MM.1S (cell line): ENCODE data around the gene SASS6.
A peak's percentile ranks its signal among the peaks of the same experiment; 100 is the strongest.

Source experiments
- DNase-seq: peaks from one replicate; pipeline ENCODE4 v3.0.0-alpha.2; 2015
- H2AFZ ChIP-seq: fragments of 300-600 bp; sonication (generic); 2 replicates; pipeline ENCODE4 v1.6.0; 2016; ENCODE audit warnings: antibody characterized with exemption, low read length
- H3F3A ChIP-seq: fragments of 300-600 bp; sonication (generic); 2 replicates; pipeline ENCODE4 v1.6.1; 2016; ENCODE audit warnings: mild to moderate bottlenecking, antibody characterized with exemption, low read length, moderate library complexity, mixed read lengths; ENCODE audit not compliant: insufficient read depth
- H3K27ac ChIP-seq: fragments of 300-600 bp; sonication (generic); 2 replicates; pipeline ENCODE4 v1.5.1; 2016; ENCODE audit warnings: mild to moderate bottlenecking, low read length
- H3K27me3 ChIP-seq: fragments of 300-600 bp; sonication (generic); replicated peaks from 2 replicates; pipeline ENCODE4 v1.6.0; 2016; ENCODE audit warnings: low read length; ENCODE audit not compliant: insufficient read depth
- H3K36me3 ChIP-seq: fragments of 300-600 bp; sonication (generic); replicated peaks from 2 replicates; pipeline ENCODE4 v1.6.1; 2016; ENCODE audit warnings: mild to moderate bottlenecking, low read length, mixed read lengths; ENCODE audit not compliant: insufficient read depth
- H3K4me1 ChIP-seq: fragments of 300-600 bp; sonication (generic); 2 replicates; pipeline ENCODE4 v1.6.1; 2016; ENCODE audit warnings: low read length, mixed read lengths
- H3K4me2 ChIP-seq: fragments of 300-600 bp; sonication (generic); 2 replicates; pipeline ENCODE4 v1.6.0; 2016; ENCODE audit warnings: low read depth, low read length
- H3K4me3 ChIP-seq: fragments of 300-600 bp; sonication (generic); 2 replicates; pipeline ENCODE4 v1.5.1; 2016; ENCODE audit warnings: low read length, mixed read lengths
- H3K79me2 ChIP-seq: fragments of 300-600 bp; sonication (generic); 2 replicates; pipeline ENCODE4 v1.6.1; 2016; ENCODE audit warnings: mixed run types, low read length, mixed read lengths
- H3K9ac ChIP-seq: fragments of 300-600 bp; sonication (generic); 2 replicates; pipeline ENCODE4 v1.6.1; 2016; ENCODE audit warnings: low read length, mixed read lengths
- H3K9me2 ChIP-seq: fragments of 300-600 bp; sonication (generic); replicated peaks from 2 replicates; pipeline ENCODE4 v1.6.1; 2016; ENCODE audit warnings: mild to moderate bottlenecking, low read length, mixed read lengths; ENCODE audit not compliant: insufficient read depth
- H3K9me3 ChIP-seq: fragments of 300-600 bp; sonication (generic); replicated peaks from 2 replicates; pipeline ENCODE4 v1.6.1; 2016; ENCODE audit warnings: mild to moderate bottlenecking, low read length, mixed read lengths; ENCODE audit not compliant: insufficient read depth
- H4K20me1 ChIP-seq: fragments of 300-600 bp; sonication (generic); 2 replicates; pipeline ENCODE4 v1.6.1; 2016; ENCODE audit warnings: mild to moderate bottlenecking, low read length, moderate library complexity, mixed read lengths; ENCODE audit not compliant: insufficient read depth
- EZH2 ChIP-seq: fragments of 300-600 bp; sonication (generic); optimal IDR thresholded peaks from 2 replicates; pipeline ENCODE3; 2017; ENCODE audit warnings: low read depth, mild to moderate bottlenecking, antibody characterized with exemption, low read length, mixed read lengths
- EZH2phosphoT487 ChIP-seq: fragments of 300-600 bp; sonication (generic); IDR thresholded peaks from 2 replicates; pipeline ENCODE4 v1.6.1; 2018; ENCODE audit warnings: antibody characterized with exemption, low read length
- TF ChIP-seq, protein P1 (sequence below): fragments of 300-600 bp; sonication (generic); IDR thresholded peaks from 2 replicates; pipeline ENCODE4 v1.5.1; 2016; ENCODE audit warnings: antibody characterized with exemption, low read length, mixed read lengths

SASS6 gene

DNA sequence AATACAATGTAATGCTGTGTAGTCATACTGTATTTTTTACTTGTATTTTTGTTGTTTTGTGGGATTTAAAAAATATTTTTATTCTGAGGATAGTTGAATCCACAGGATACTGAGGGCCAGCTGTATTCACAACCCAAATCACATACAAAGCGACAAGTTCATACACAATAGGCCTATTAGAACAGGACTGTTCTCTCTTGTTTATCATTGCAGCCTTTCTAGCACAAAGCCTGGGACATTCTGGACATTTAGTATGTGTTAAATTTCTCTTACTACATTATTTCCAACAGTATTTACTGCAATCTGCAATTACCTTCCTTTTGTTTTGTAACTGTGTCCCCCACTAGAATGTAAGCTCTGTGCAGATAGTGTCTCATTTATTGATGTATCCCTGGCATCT, 97.5 kb downstream of the SASS6 start:
- no peak for DNase-seq
- Histone ChIP-seq H3K36me3 (no peaks in the 10 kb centered on the region), H2AFZ (no peak overlapping the region), H3K9me2 (no peaks in the 10 kb centered on the region), H3K9ac (no peak overlapping the region), H3K27me3 (no peaks in the 10 kb centered on the region), H3K4me2 (no peak overlapping the region), H3K4me3 (no peak overlapping the region), H3K27ac (no peak overlapping the region), H3K9me3 (no peaks in the 10 kb centered on the region), H4K20me1 (no peaks in the 10 kb centered on the region), H3K79me2 (peaks cover 33% of the 10 kb centered on the region), H3F3A (peaks cover 9% of the 10 kb centered on the region), H3K4me1 (no peaks in the 10 kb centered on the region)
- TF ChIP-seq, protein P1, sequence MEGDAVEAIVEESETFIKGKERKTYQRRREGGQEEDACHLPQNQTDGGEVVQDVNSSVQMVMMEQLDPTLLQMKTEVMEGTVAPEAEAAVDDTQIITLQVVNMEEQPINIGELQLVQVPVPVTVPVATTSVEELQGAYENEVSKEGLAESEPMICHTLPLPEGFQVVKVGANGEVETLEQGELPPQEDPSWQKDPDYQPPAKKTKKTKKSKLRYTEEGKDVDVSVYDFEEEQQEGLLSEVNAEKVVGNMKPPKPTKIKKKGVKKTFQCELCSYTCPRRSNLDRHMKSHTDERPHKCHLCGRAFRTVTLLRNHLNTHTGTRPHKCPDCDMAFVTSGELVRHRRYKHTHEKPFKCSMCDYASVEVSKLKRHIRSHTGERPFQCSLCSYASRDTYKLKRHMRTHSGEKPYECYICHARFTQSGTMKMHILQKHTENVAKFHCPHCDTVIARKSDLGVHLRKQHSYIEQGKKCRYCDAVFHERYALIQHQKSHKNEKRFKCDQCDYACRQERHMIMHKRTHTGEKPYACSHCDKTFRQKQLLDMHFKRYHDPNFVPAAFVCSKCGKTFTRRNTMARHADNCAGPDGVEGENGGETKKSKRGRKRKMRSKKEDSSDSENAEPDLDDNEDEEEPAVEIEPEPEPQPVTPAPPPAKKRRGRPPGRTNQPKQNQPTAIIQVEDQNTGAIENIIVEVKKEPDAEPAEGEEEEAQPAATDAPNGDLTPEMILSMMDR, result no peak
- TF ChIP-seq EZH2 (no peak), EZH2phosphoT487 (no peak)

DNA sequence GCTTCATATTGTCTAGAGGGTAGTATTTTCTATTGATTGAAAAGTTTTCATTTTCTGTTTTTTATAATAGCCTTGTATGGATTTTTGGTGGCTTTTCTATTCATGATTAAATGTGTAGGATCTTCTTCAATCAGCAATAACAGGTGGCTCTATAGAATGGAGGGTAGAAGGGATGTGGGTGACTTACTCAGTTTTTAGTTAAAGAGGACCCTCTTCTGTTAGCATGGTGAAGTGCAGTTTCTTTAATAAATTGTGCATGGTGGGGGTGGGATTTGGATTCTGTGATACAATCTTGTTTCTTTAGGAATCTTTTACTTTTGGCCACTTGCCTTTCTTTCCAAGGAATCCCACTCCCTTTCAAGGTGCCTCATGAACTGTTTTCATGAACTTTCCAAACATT, 98.3 kb downstream of the SASS6 start:
- Histone ChIP-seq H2AFZ (no peak overlapping the region), H3K36me3 (no peaks in the 10 kb centered on the region), H3K9me2 (no peaks in the 10 kb centered on the region), H3K9ac (no peak overlapping the region), H4K20me1 (no peaks in the 10 kb centered on the region), H3K4me2 (no peak overlapping the region), H3K79me2 (peaks cover 25% of the 10 kb centered on the region), H3K4me1 (no peaks in the 10 kb centered on the region), H3F3A (peaks cover 8% of the 10 kb centered on the region), H3K27me3 (no peaks in the 10 kb centered on the region), H3K27ac (no peak overlapping the region), H3K4me3 (no peak overlapping the region), H3K9me3 (no peaks in the 10 kb centered on the region)
- DNase-seq, result peak; percentile 25
- TF ChIP-seq EZH2phosphoT487 (no peak), EZH2 (no peak)
- TF ChIP-seq, protein P1, result peak; percentile 24
